ENCODE data around the gene ERF.

The ERF gene

GRCh38 chr19:42234364-42234763, 20.6 kb downstream of the ERF start:
- no peak for DNase-seq

DNA sequence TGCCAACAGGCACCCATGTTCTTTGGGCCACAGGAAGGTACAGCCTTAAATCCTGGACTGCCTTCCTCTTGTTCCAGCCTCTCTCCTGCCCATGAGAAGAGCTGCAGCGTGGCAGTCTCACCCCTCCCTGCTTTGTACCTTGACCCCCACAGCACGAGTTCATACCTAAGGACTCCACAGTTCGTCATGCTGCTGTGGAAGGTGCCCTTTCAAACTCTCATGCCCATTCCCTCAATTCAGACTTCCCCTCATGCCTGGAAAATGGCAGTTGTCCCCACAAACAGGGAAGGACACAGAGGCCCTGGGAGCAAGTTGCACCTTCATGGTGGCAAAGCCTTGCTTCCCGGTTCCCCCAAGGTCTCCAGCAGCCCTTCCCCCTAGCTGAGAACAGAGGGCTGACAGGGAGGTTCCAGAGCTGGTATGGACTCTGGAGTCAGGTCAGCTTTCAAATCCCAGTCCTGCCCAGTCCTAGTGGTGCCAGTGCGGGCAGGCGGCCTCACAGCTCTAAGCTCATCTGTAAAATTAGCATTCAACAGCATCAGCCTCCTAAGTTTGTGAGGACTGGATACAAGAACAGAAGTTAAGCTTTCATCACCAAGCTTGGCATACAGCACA, 21.1 kb downstream of the ERF start:
- no peak for DNase-seq

- DNase-seq, result no peak
Observed at GRCh38 chr19:42233106-42233505, 21.8 kb downstream of the ERF start.

GRCh38 chr19:42232435-42232834, 22.5 kb downstream of the ERF start:
- no peak for DNase-seq

GRCh38 chr19:42230571-42230970, 24.4 kb downstream of the ERF start:
- DNase-seq, result no peak

GRCh38 chr19:42229855-42230351, 25.0 kb downstream of the ERF start:
- no peak for DNase-seq

GRCh38 chr19:42229301-42229854, 25.6 kb downstream of the ERF start:
- no peak for DNase-seq

GRCh38 chr19:42228641-42229040, 26.3 kb downstream of the ERF start:
- DNase-seq, result no peak

- no peak for DNase-seq
Observed at GRCh38 chr19:42226886-42227285, 28.0 kb downstream of the ERF start.

GRCh38 chr19:42225718-42226292, 29.1 kb downstream of the ERF start:
- no peak for DNase-seq

DNA sequence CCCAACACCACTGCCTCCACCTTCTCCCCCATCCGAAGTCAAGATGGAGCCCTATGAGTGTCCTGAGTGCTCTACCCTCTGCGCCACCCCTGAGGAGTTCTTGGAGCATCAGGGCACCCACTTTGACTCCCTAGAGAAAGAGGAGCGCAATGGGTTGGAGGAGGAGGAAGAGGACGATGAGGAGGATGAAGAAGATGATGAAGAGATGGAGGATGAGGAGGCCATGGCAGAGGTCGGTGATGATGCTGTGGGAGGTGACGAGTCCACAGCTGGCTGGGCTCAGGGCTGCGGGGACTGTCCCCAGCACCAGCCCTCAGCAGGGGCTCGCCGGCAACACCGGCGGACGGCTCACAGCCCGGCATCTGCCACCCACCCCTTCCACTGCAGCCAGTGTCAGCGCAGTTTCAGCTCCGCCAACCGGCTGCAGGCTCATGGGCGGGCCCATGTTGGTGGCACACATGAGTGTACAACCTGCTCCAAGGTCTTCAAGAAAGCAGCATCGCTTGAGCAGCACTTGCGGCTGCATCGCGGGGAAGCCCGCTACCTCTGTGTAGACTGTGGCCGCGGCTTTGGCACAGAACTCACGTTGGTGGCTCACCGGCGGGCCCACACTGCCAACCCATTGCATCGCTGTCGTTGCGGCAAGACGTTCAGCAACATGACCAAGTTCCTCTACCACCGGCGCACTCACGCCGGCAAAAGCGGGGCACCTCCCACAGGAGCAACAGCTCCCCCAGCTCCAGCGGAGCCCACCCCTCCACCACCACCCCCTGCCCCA, 29.8 kb downstream of the ERF start:
- DNase-seq, result no peak

DNA sequence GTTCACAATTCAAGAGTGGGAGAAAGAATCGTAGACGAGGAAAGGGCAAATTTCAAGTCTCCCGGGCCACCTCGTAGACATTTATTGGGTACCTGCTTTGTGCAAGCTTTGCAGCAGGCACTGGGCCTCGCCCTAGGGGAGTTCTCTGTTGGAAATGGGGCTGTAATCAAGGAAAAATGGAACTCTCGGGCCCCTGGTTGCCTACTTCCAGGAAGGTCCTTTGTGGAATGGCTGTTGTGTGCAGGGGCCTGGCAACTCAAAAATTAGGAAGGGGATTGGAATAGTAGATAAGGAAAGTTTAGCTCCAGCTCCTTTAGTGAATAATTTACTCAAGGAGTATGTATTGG, 34.2 kb downstream of the ERF start:
- DNase-seq, result no peak

DNA sequence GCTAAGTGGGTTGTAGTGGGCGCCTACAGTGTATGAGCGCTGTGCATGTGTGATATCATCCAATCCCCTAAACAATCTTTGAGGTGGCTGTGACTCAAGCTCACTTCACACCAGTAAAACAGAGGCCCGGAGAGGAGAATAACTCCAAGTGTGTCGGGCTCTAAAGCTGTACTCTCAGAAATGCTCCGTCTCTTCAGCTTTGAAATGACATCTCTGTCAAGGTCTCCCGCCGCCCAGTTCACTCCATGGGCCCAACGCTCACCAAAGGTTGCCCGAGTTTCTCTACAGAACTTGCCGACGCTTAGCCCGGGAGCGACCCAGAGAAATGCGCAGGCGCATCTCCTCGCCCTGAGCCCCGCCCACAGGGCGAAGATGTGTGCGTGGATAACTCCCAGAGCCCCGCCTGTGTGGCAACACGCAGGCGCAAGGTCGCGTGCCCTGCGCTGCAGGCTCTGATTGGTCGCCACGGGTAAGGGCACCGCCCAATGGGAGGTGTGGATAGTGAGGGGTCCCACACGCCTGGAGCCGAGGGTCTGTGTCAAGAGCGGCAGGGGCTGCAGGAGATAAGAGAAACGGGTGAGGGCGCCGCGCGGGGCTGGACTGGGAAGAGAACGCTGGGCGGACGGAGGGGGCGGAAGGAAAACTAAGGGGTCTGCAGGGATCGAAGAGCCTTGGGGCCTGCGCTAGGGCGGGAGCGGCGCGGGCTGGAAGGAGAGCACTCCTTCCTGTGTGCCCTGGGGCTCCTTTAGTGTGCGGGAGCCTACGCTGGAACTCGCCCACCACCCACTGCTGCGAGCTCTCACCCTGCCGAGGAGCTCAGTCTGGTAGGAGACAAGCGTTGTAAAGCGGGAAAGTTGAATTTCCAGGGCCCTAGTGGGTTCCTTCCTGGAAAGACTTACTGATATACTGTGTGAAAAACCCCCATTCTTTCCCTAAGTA, 34.8 kb downstream of the ERF start, which contains the start of gene ZNF526:
TSS of gene ZNF526 (plus strand) at position 501 of the 939 bp plus-strand sequence. CDS start 4,092 bp downstream, outside the sequence.
- DNase-seq, result peak; percentile 95

GRCh38 chr19:42217520-42218437, 37.1 kb downstream of the ERF start, which contains the start of gene DEDD2:
Gene DEDD2 (minus strand): TSS chr19:42217677. CDS start chr19:42217007, 670 bp downstream.
- peak; percentile 100 for DNase-seq

DNA sequence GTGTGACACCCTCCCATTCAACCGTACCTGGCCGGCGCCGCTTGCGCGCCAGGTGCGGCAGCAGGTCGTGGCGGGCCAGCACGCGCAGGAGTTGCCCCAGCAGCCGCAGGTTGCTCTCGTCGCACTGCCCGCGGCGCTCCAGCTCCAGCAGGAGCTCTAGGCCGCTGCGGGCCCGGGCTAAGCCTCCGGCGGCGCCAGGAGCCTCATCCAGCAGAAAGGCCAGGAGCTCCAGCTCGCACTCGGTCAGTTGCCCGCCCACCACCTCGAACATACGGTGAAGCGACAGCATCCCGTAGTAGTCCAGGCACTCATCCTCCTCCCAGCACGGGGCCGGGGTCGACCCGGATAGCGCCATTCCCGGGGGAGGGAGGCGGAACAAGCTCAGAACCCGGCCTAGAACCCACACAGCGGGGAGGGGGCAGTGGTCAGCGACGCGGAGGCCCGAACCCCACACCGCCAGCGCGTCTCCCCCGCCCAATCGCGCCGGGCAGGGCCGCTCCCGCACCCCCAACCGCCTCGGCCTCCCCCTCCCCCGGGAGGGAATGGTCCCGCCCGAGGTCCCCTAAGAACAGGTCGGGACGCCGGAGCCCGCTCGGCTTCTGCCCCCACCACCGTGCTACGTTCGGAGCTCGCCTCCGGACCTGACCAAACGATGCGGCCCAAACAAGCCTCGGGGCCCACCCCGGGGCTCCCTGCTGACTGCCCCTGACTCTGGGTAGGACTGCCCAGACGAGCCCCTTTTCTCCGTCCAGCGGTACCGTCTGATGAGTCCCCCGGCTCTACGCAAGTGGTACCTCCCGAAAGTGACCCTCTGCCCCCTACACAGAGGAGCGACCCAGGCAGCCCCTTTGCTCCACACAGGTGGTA, 38.0 kb downstream of the ERF start:
- DNase-seq, result peak; percentile 20

GRCh38 chr19:42214810-42215485, 40.0 kb downstream of the ERF start:
- no peak for DNase-seq

- DNase-seq, result no peak
Observed at GRCh38 chr19:42212886-42213285, 42.0 kb downstream of the ERF start.

DNA sequence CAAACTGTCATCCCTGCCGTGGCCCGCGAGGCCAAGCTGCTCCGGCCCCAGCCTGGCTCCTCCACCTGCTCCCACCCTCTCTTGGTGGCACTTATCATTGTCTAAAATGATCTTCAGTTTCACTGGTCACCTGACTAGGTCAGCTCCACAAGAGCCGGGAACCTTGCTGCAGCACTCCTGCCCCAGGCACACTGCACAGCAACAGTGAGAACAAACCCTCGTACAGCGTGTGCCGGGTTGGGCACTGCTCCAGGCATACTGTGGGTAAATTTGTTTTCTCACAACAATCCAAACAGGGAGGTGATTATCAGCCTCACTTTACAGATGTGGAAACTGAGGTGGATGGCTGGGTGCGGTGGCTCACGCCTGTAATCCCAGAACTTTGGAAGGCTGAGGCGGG, 46.3 kb downstream of the ERF start:
- DNase-seq, result no peak

- DNase-seq, result no peak
Observed at GRCh38 chr19:42207767-42208271, 47.1 kb downstream of the ERF start.

Measured in activated CD4-positive, alpha-beta T cell treated with anti-CD3 and anti-CD28 coated beads, Interleukin-2, amount 50 U/mL, for 1 hour (primary cell).